ENCODE results near the gene ST6GALNAC2.

DNA sequence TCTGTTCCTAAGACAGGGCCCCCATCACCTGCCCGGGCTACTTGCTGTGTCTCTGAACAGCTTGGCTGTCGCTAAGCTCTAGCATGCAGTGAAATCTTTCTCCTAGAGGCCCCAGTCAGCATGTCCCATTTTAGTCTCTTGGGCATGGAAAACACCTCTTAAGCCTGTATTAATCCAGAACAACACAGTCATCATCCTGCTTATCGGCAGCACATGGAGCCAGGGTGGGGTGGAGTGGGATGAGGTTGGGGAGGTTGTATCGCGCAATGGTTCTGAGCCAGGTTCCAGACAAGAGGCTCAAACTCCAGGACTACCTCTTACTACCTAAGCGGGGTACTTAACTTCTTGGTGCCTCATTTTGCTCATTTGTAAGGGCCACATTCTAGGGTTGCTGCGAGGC lies 7.8 kb downstream of the ST6GALNAC2 start:
- TF ChIP-seq, protein P1, sequence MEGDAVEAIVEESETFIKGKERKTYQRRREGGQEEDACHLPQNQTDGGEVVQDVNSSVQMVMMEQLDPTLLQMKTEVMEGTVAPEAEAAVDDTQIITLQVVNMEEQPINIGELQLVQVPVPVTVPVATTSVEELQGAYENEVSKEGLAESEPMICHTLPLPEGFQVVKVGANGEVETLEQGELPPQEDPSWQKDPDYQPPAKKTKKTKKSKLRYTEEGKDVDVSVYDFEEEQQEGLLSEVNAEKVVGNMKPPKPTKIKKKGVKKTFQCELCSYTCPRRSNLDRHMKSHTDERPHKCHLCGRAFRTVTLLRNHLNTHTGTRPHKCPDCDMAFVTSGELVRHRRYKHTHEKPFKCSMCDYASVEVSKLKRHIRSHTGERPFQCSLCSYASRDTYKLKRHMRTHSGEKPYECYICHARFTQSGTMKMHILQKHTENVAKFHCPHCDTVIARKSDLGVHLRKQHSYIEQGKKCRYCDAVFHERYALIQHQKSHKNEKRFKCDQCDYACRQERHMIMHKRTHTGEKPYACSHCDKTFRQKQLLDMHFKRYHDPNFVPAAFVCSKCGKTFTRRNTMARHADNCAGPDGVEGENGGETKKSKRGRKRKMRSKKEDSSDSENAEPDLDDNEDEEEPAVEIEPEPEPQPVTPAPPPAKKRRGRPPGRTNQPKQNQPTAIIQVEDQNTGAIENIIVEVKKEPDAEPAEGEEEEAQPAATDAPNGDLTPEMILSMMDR (IDR thresholded peaks at IDR 0.05), result no peak
- TF ChIP-seq POLR2A (IDR thresholded peaks at IDR 0.05), result no peak
